HG02759 (cell line): ENCODE data around the gene ZNF879.
A peak's percentile ranks its signal among the peaks of the same experiment; 100 is the strongest.

Experiments used
- ATAC-seq: cut with Tn5 transposase; IDR thresholded peaks from one replicate; pipeline ENCODE4 v1.9.1; 2021; ENCODE audit warnings: mild to moderate bottlenecking, moderate library complexity; ENCODE audit not compliant: unreplicated experiment

The ZNF879 gene

GRCh38 chr5:179023528-179024189, at the start of gene ZNF879:
TSS of gene ZNF879 (plus strand) at chr5:179023804. CDS start at chr5:179025005, 1,201 bp downstream.
- peak; percentile 89 for ATAC-seq

GRCh38 chr5:178981381-178981780, 42.2 kb upstream of the ZNF879 start:
- no peak for ATAC-seq

GRCh38 chr5:178982941-178983340, 40.7 kb upstream of the ZNF879 start:
- ATAC-seq = no peak

- no peak for ATAC-seq
These were observed 39.9 kb upstream of the ZNF879 start for GRCh38 chr5:178983728-178984127.

- no peak for ATAC-seq
These were observed 39.2 kb upstream of the ZNF879 start for GRCh38 chr5:178984145-178985072.

GRCh38 chr5:178986326-178986960, 37.2 kb upstream of the ZNF879 start:
- ATAC-seq = no peak

- no peak for ATAC-seq
These were observed 35.0 kb upstream of the ZNF879 start for GRCh38 chr5:178988436-178989220.

- ATAC-seq = no peak
These were observed 34.3 kb upstream of the ZNF879 start for GRCh38 chr5:178989311-178989710.

- no peak for ATAC-seq
These were observed 33.1 kb upstream of the ZNF879 start for GRCh38 chr5:178990491-178990890.

GRCh38 chr5:178991190-178992145, 32.1 kb upstream of the ZNF879 start:
- no peak for ATAC-seq

- ATAC-seq = no peak
These were observed 31.2 kb upstream of the ZNF879 start for GRCh38 chr5:178992291-178992895.

GRCh38 chr5:178993236-178993765, 30.3 kb upstream of the ZNF879 start:
- ATAC-seq = no peak

- no peak for ATAC-seq
These were observed 29.5 kb upstream of the ZNF879 start for GRCh38 chr5:178993955-178994579.

- ATAC-seq = no peak
These were observed 28.8 kb upstream of the ZNF879 start, which contains the start of gene GRM6 for GRCh38 chr5:178994580-178995340. TSS of gene GRM6 (minus strand) at chr5:178995320. CDS start at chr5:178994944, 376 bp downstream.

- ATAC-seq = no peak
These were observed 28.3 kb upstream of the ZNF879 start for GRCh38 chr5:178995341-178995690.

- ATAC-seq = no peak
These were observed 27.4 kb upstream of the ZNF879 start for GRCh38 chr5:178996156-178996555.

- no peak for ATAC-seq
These were observed 26.4 kb upstream of the ZNF879 start for GRCh38 chr5:178997191-178997590.

- no peak for ATAC-seq
These were observed 25.2 kb upstream of the ZNF879 start for GRCh38 chr5:178998441-178998840.
